Liver (tissue), 9 donors: ENCODE measurements around the gene KBTBD2. TPM values are rescaled to one million over a fixed set of nuclear protein-coding genes. Genes with fewer than 3 reads are reported as not detected.
"Not testable (repeated sequence)": the region's sequence is repeated elsewhere in the genome, so short reads cannot be mapped to it uniquely, and the experiment has no call there.

Source experiments
- DNase-seq: peaks from one replicate; pipeline ENCODE4 v3.0.0-alpha.2; 2017; ENCODE audit warnings: low spot score
- H3K27ac ChIP-seq, 2 donors: one replicate each; pipeline ENCODE4 v1.7.0; 2013; ENCODE audit warnings: inconsistent platforms in 2 of 2, low read length in 2 of 2, control low read depth in 1 of 2, low read depth in 1 of 2, mild to moderate bottlenecking in 1 of 2
- H3K27me3 ChIP-seq, 4 donors: one replicate each; pipeline versions ENCODE4 v1.6.1 to v1.7.0; 2013; ENCODE audit warnings: low read length in 3 of 4, inconsistent platforms in 1 of 4, mild to moderate bottlenecking in 1 of 4, moderate library complexity in 1 of 4; ENCODE audit not compliant: control insufficient read depth in 4 of 4, insufficient read depth in 4 of 4
- H3K36me3 ChIP-seq, 4 donors: one replicate each; pipeline versions ENCODE4 v1.6.1 to v1.7.0; 2013; ENCODE audit warnings: low read length in 3 of 4, mild to moderate bottlenecking in 3 of 4, low read depth in 1 of 4, moderate library complexity in 1 of 4; ENCODE audit not compliant: control insufficient read depth in 4 of 4, insufficient read depth in 3 of 4
- H3K4me1 ChIP-seq, 4 donors: one replicate each; pipeline versions ENCODE4 v1.6.1 to v1.7.0; 2013; ENCODE audit warnings: low read length in 3 of 4, mild to moderate bottlenecking in 3 of 4, moderate library complexity in 1 of 4; ENCODE audit not compliant: control insufficient read depth in 4 of 4, insufficient read depth in 4 of 4
- H3K4me3 ChIP-seq, 3 donors: one replicate each; pipeline versions ENCODE4 v1.6.1 to v1.7.0; 2013; ENCODE audit warnings: low read length in 3 of 3, control low read depth in 1 of 3, low read depth in 1 of 3, mild to moderate bottlenecking in 1 of 3
- H3K9ac ChIP-seq, 2 donors: one replicate each; pipeline ENCODE4 v1.7.0; 2013; ENCODE audit warnings: low read length in 2 of 2, mild to moderate bottlenecking in 2 of 2, moderate library complexity in 2 of 2, control low read depth in 1 of 2, low read depth in 1 of 2
- H3K9me3 ChIP-seq, 4 donors: one replicate each; pipeline versions ENCODE4 v1.6.1 to v1.7.0; 2013; ENCODE audit warnings: low read length in 3 of 4; ENCODE audit not compliant: control insufficient read depth in 4 of 4
- EGR1 ChIP-seq, 2 donors: IDR thresholded peaks; 2 replicates each; pipeline ENCODE4 v1.6.1; 2016 to 2018; ENCODE audit warnings: antibody characterized with exemption in 2 of 2, low read depth in 2 of 2
- FOXA1 ChIP-seq: IDR thresholded peaks from 2 replicates; pipeline ENCODE4 v1.6.1; 2016; ENCODE audit warnings: antibody characterized with exemption
- FOXA2 ChIP-seq: IDR thresholded peaks from 2 replicates; pipeline ENCODE4 v1.6.1; 2016; ENCODE audit warnings: antibody characterized with exemption
- GABPA ChIP-seq, 2 donors: IDR thresholded peaks in 1 of 2; conservative IDR thresholded peaks in 1 of 2; 2 replicates each; pipeline ENCODE4 v1.6.1; 2016; ENCODE audit warnings: antibody characterized with exemption in 2 of 2, mild to moderate bottlenecking in 1 of 2, moderate library complexity in 1 of 2
- HNF4A ChIP-seq, 2 donors: conservative IDR thresholded peaks; 2 replicates each; pipeline ENCODE4 v1.6.1; 2016; ENCODE audit warnings: antibody characterized with exemption in 2 of 2, mild to moderate bottlenecking in 2 of 2
- HNF4G ChIP-seq: IDR thresholded peaks from 2 replicates; pipeline ENCODE4 v1.6.1; 2016; ENCODE audit warnings: antibody characterized with exemption
- RAD21 ChIP-seq, 2 donors: IDR thresholded peaks; 2 replicates each; pipeline ENCODE4 v1.6.1; 2016; ENCODE audit warnings: antibody characterized with exemption in 2 of 2, mild to moderate bottlenecking in 2 of 2
- RXRA ChIP-seq, 2 donors: IDR thresholded peaks; 2 replicates each; pipeline ENCODE4 v1.6.1; 2017 to 2018; ENCODE audit warnings: antibody characterized with exemption in 2 of 2, mild to moderate bottlenecking in 1 of 2
- SP1 ChIP-seq: IDR thresholded peaks from 2 replicates; pipeline ENCODE4 v1.6.1; 2018; ENCODE audit warnings: antibody characterized with exemption, mild to moderate bottlenecking
- TAF1 ChIP-seq: conservative IDR thresholded peaks from 2 replicates; pipeline ENCODE4 v1.6.1; 2016; ENCODE audit warnings: antibody characterized with exemption, mild to moderate bottlenecking
- YY1 ChIP-seq: IDR thresholded peaks from 2 replicates; pipeline ENCODE4 v1.6.1; 2016; ENCODE audit warnings: antibody characterized with exemption, mild to moderate bottlenecking
- WGBS: extraction: QIAGEN DNeasy Blood & Tissue Kit; methylation state at CpG from one replicate; pipeline ENCODE4 v1.1.7; 2013; 5-methylcytosine and 5-hydroxymethylcytosine counted together
- polyA plus RNA-seq, 2 donors: library from polyadenylated mRNA; stranded (reverse) in 1 of 2; unstranded in 1 of 2; fragments of 200-250 nt in 1 of 2; fragments of >200 nt in 1 of 2; fragmentation: Nextera tagmentation in 1 of 2; extraction: Ambion mirVana in 1 of 2; gene quantifications; one replicate each; pipeline versions ENCODE4 v1.2.1 to v1.2.3, GENCODE V29; 2013 to 2015
- total RNA-seq, 2 donors: library from RNA; depleted of rRNA; stranded (reverse); fragments of >200 nt; gene quantifications; one replicate each; pipeline ENCODE4 v1.2.3, GENCODE V29; 2014
- TF ChIP-seq, protein P1 (sequence below): IDR thresholded peaks from 2 replicates; pipeline ENCODE4 v1.6.1; 2016; ENCODE audit warnings: antibody characterized with exemption
- TF ChIP-seq, protein P2 (sequence below): IDR thresholded peaks from 2 replicates; pipeline ENCODE4 v1.6.1; 2016; ENCODE audit warnings: antibody characterized with exemption, mild to moderate bottlenecking
- TF ChIP-seq, protein P3 (sequence below): fragments of 150-350 bp; IDR thresholded peaks from 2 replicates; pipeline ENCODE4 v1.5.1; 2017; ENCODE audit warnings: improper control_type of control experiment, low read depth, low read length; ENCODE audit not compliant: missing input control
- TF ChIP-seq, protein P4 (sequence below): IDR thresholded peaks from 2 replicates; pipeline ENCODE4 v1.6.1; 2016; ENCODE audit warnings: antibody characterized with exemption
- donor health status: healthy.
- donor health status: healthy.
- donor health status: healthy.
- donor health status: healthy.
- donor health status: healthy.

The KBTBD2 gene
- total and polyA plus RNA-seq, 4 donors: 7.1 to 29.5 (median 15.1) TPM

DNA sequence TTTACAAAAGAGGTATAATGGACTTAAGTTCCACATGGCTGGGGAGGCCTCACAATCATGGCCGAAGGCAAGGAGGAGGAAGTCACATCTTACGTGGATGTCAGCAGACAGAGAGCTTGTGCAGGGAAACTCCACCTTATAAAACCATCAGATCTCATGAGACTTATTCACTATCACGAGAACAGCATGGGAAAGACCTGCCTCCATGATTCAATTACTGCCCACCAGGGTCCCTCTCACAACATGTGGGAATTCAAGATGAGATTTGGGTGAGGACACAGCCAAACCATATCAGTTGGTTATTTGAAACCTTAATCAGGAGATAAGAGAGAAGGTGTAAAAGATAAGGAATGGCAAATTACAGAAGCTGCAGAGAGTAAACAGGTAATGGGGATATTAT is 40.9 kb downstream of the KBTBD2 start:
- 77% methylated on average over 3 of the region's 3 CpGs for WGBS
- not testable (repeated sequence) for H3K27me3 ChIP-seq, H3K4me1 ChIP-seq, DNase-seq, H3K4me3 ChIP-seq, H3K9me3 ChIP-seq, H3K27ac ChIP-seq, H3K36me3 ChIP-seq, H3K9ac ChIP-seq

DNA sequence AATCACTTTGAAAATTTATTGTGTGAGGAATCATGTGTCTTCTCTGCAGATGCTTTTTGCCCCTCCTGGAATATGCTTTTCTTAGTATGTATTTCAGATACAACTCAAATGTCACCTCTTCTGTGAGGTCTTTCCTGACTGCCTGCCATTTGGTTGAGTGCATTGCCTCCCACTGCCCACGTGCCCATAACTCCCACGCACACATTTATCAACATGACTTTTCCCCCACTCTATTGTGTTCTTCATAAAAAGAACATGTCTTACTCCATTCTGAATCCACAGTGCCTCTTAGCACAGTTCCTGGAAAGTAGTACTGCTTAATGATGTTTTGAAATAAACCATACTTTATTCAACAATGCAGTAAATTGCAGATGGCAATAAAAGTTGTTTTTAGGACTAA is 42.9 kb downstream of the KBTBD2 start:
- not testable (repeated sequence) for H3K27ac ChIP-seq, H3K9me3 ChIP-seq, DNase-seq, H3K27me3 ChIP-seq, H3K9ac ChIP-seq, H3K4me3 ChIP-seq, H3K4me1 ChIP-seq, H3K36me3 ChIP-seq
- WGBS: 76% methylated on average over 2 of the region's 2 CpGs

DNA sequence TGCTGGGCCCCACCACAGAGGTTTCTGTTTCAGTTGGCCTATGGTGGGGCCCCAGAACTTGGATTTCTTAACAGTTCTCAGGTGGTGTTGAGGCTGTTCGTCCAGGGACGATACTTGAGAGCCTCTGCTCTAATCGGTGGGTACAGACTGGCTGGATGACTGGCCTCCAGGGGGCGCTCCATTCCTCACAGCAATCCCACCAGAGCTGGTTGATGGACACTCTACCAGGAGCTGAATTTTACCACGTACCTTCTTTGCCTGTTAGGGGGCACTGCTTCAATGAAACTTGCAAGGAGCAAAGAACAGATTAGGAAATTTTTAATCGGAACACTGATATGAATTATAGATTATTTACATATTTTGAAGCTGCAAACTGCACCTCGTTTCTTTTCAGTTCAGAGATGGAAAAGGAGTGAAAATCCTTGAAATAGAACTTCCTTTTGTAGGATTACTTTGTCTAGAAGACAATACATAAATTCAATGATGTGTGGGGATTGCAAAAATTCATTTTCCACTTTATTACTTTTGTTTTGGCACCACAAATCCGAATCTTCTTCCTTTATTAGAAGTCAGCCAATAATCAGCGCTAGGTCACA is 44.8 kb downstream of the KBTBD2 start:
- DNase-seq: peak; percentile 92
- Histone ChIP-seq H3K36me3 (no peaks in the 10 kb centered on the region), H3K27ac (no peak overlapping the region), H3K4me1 (peaks cover 0 to 3% (median 0%) of the 10 kb centered on the region in 4 donors), H3K9ac (peak overlapping the region in 1 of 2 donors; percentile 31), H3K9me3 (no peaks in the 10 kb centered on the region), H3K4me3 (no peak overlapping the region), H3K27me3 (no peaks in the 10 kb centered on the region)
- whole genome bisulfite sequencing: 18% methylated on average over 9 of the region's 9 CpGs
- TF ChIP-seq, protein P1, sequence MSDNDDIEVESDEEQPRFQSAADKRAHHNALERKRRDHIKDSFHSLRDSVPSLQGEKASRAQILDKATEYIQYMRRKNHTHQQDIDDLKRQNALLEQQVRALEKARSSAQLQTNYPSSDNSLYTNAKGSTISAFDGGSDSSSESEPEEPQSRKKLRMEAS: no peak
- TF ChIP-seq FOXA2 (no peak), GABPA (IDR thresholded peaks at IDR 0.05 in 1 of 2, conservative IDR thresholded peaks at IDR 0.05 in 1 of 2) (no peak), RAD21 (IDR thresholded peaks at IDR 0.05) (peak; percentile 90), TAF1 (no peak), EGR1 (IDR thresholded peaks at IDR 0.05; ENCODE audit: low read depth in 2 of 2) (no peak), SP1 (no peak), FOXA1 (no peak), RXRA (IDR thresholded peaks at IDR 0.05) (no peak), HNF4G (no peak), YY1 (peak; percentile 13), HNF4A (conservative IDR thresholded peaks at IDR 0.05) (peak; percentile 22 to 43)
- TF ChIP-seq, protein P2, sequence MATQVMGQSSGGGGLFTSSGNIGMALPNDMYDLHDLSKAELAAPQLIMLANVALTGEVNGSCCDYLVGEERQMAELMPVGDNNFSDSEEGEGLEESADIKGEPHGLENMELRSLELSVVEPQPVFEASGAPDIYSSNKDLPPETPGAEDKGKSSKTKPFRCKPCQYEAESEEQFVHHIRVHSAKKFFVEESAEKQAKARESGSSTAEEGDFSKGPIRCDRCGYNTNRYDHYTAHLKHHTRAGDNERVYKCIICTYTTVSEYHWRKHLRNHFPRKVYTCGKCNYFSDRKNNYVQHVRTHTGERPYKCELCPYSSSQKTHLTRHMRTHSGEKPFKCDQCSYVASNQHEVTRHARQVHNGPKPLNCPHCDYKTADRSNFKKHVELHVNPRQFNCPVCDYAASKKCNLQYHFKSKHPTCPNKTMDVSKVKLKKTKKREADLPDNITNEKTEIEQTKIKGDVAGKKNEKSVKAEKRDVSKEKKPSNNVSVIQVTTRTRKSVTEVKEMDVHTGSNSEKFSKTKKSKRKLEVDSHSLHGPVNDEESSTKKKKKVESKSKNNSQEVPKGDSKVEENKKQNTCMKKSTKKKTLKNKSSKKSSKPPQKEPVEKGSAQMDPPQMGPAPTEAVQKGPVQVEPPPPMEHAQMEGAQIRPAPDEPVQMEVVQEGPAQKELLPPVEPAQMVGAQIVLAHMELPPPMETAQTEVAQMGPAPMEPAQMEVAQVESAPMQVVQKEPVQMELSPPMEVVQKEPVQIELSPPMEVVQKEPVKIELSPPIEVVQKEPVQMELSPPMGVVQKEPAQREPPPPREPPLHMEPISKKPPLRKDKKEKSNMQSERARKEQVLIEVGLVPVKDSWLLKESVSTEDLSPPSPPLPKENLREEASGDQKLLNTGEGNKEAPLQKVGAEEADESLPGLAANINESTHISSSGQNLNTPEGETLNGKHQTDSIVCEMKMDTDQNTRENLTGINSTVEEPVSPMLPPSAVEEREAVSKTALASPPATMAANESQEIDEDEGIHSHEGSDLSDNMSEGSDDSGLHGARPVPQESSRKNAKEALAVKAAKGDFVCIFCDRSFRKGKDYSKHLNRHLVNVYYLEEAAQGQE: no peak
- TF ChIP-seq, protein P3, sequence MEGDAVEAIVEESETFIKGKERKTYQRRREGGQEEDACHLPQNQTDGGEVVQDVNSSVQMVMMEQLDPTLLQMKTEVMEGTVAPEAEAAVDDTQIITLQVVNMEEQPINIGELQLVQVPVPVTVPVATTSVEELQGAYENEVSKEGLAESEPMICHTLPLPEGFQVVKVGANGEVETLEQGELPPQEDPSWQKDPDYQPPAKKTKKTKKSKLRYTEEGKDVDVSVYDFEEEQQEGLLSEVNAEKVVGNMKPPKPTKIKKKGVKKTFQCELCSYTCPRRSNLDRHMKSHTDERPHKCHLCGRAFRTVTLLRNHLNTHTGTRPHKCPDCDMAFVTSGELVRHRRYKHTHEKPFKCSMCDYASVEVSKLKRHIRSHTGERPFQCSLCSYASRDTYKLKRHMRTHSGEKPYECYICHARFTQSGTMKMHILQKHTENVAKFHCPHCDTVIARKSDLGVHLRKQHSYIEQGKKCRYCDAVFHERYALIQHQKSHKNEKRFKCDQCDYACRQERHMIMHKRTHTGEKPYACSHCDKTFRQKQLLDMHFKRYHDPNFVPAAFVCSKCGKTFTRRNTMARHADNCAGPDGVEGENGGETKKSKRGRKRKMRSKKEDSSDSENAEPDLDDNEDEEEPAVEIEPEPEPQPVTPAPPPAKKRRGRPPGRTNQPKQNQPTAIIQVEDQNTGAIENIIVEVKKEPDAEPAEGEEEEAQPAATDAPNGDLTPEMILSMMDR: peak; percentile 80
- TF ChIP-seq, protein P4, sequence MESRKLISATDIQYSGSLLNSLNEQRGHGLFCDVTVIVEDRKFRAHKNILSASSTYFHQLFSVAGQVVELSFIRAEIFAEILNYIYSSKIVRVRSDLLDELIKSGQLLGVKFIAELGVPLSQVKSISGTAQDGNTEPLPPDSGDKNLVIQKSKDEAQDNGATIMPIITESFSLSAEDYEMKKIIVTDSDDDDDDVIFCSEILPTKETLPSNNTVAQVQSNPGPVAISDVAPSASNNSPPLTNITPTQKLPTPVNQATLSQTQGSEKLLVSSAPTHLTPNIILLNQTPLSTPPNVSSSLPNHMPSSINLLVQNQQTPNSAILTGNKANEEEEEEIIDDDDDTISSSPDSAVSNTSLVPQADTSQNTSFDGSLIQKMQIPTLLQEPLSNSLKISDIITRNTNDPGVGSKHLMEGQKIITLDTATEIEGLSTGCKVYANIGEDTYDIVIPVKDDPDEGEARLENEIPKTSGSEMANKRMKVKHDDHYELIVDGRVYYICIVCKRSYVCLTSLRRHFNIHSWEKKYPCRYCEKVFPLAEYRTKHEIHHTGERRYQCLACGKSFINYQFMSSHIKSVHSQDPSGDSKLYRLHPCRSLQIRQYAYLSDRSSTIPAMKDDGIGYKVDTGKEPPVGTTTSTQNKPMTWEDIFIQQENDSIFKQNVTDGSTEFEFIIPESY: no peak

DNA sequence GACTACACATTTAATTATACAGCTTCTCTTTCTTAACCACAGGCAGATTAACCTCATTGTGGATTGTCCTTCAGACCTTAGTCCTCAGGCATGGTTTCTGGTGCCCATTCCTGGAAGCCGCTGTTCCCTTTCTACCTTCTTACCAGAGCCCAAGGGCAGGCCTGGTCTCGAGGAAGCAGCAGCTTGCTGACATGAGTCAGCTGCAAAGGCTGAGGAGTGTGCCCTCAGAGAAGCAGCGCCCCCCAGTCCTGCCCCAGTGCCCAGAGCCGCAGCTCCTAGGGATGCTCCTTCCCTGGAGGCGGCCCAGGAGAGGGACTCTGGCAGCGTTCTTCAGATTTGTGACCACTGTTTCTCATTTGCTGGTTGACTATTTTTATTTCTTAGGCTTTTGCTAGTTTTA is 46.8 kb downstream of the KBTBD2 start:
- WGBS: 93% methylated on average over 6 of the region's 6 CpGs
- not testable (repeated sequence) for H3K36me3 ChIP-seq, H3K4me3 ChIP-seq, H3K4me1 ChIP-seq, H3K27me3 ChIP-seq, DNase-seq, H3K9me3 ChIP-seq, H3K27ac ChIP-seq, H3K9ac ChIP-seq
